ENCODE results near the gene ATP5IF1. TPM values are rescaled to one million over a fixed set of nuclear protein-coding genes. Genes with fewer than 3 reads are reported as not detected.

ATP5IF1 gene
- total and polyA plus RNA-seq, 2 of the 4 experiments (the other 2 are of a cell fraction): 33.7 to 105 TPM

- DNase-seq (no peak), ATAC-seq (ENCODE audit: low read depth) (no peak)
- no peak overlapping the region for H3K23ac ChIP-seq (ENCODE audit: low read depth, low read length)
- H3K4ac ChIP-seq (ENCODE audit: low read depth, low read length): no peak overlapping the region
- intact Hi-C loops (cut with micrococcal nuclease) (loop anchor here (10.0 kb wide), 1 partner anchor 345 kb away; no protein-coding TSS in a partner anchor), dilution Hi-C loops (cut with HindIII; ENCODE audit: low sequenced_read_pairs, unreplicated experiment) (no loop called here), in situ Hi-C loops (cut with MboI; ENCODE audit: low sequenced_read_pairs) (loop anchor here (25.0 kb wide), 1 partner anchor 337 kb away; the partner anchor contains the start of gene THEMIS2)
- ChIA-PET CTCF (no interaction called here), POLR2A (ENCODE audit: unreplicated experiment) (no interaction called here)
- H2AK5ac ChIP-seq (ENCODE audit: low read depth, low read length): no peak overlapping the region
- no peak overlapping the region for H2BK120ac ChIP-seq (ENCODE audit: low read depth, low read length)
- peaks cover 48% of the 10 kb centered on the region for H3K36me3 ChIP-seq (ENCODE audit: control insufficient read depth, insufficient read depth, low read length)
- no peak overlapping the region for H3K14ac ChIP-seq (replicated peaks; ENCODE audit: low read depth, low read length)
- H2BK15ac ChIP-seq (ENCODE audit: low read depth, low read length): no peak overlapping the region
- no peak overlapping the region for H3K56ac ChIP-seq (ENCODE audit: extremely low read depth, insufficient read depth, low read length)
- no peak overlapping the region for H3K27ac ChIP-seq (ENCODE audit: insufficient read depth, low read length)
- H3K9me1 ChIP-seq (ENCODE audit: insufficient read depth, low read length): 0 out of 2 replicates have a peak, but pooled peaks cover 4% of the 10 kb centered on the region
- no peak for TF ChIP-seq RFX5 (IDR thresholded peaks at IDR 0.05; ENCODE audit: low read depth, low read length)
- no peak for TF ChIP-seq NFE2L2 (IDR thresholded peaks at IDR 0.05; ENCODE audit: low read depth, low read length)
- no peak for TF ChIP-seq RAD21 (IDR thresholded peaks at IDR 0.05; ENCODE audit: low read length)
- no peak for TF ChIP-seq POLR2A (IDR thresholded peaks at IDR 0.05; ENCODE audit: low read depth, low read length)
- TF ChIP-seq USF2 (IDR thresholded peaks at IDR 0.05; ENCODE audit: low read depth, low read length): no peak
- TF ChIP-seq SMC3 (IDR thresholded peaks at IDR 0.05; ENCODE audit: low read depth, low read length): no peak
- TF ChIP-seq BHLHE40 (IDR thresholded peaks at IDR 0.05; ENCODE audit: low read depth, low read length): no peak
- TF ChIP-seq ELK1 (IDR thresholded peaks at IDR 0.05; ENCODE audit: borderline replicate concordance, low read depth, low read length): no peak
- no peak for TF ChIP-seq MAFK (IDR thresholded peaks at IDR 0.05; ENCODE audit: low read depth, low read length)
- TF ChIP-seq CEBPB (IDR thresholded peaks at IDR 0.05; ENCODE audit: low read depth, low read length): no peak
- H4K5ac ChIP-seq (ENCODE audit: low read depth, low read length): no peak overlapping the region
- H4K8ac ChIP-seq (ENCODE audit: low read depth in 2 of 2, low read length in 2 of 2): no peak overlapping the region
- no peaks in the 10 kb centered on the region for H3K9me3 ChIP-seq (ENCODE audit: control insufficient read depth, insufficient read depth, low read length)
- no peak overlapping the region for H2BK20ac ChIP-seq (ENCODE audit: low read depth, low read length)
- no peak overlapping the region for H3K18ac ChIP-seq (ENCODE audit: low read depth, low read length)
- H4K91ac ChIP-seq (ENCODE audit: insufficient read depth, low read depth, low read length): no peak overlapping the region
- H2BK5ac ChIP-seq (ENCODE audit: low read depth, low read length, poor library complexity, severe bottlenecking): no peak overlapping the region
- H3K27me3 ChIP-seq (ENCODE audit: control insufficient read depth, insufficient read depth, low read length): no peaks in the 10 kb centered on the region
- H3K4me2 ChIP-seq (ENCODE audit: low read depth, low read length): no peak overlapping the region
- no peak overlapping the region for H3K4me3 ChIP-seq (ENCODE audit: insufficient read depth, low read depth, low read length)
- H3K4me1 ChIP-seq (ENCODE audit: control insufficient read depth, insufficient read depth, low read length): peaks cover 2% of the 10 kb centered on the region; the same call in 1 of the 2 replicates
- H2AK9ac ChIP-seq (replicated peaks; ENCODE audit: low read depth, low read length, poor library complexity): no peak overlapping the region
- no peak overlapping the region for H3K9ac ChIP-seq (ENCODE audit: low read depth, low read length)
- no peaks in the 10 kb centered on the region for H4K20me1 ChIP-seq (ENCODE audit: insufficient read depth, low read length)
- 0 out of 4 replicates have a peak, but pooled peaks cover 0 to 6% of the 10 kb centered on the region in 2 experiments for H3K79me1 ChIP-seq (ENCODE audit: low read depth in 1 of 2, low read length in 2 of 2)
- no peak overlapping the region for H2AFZ ChIP-seq (replicated peaks; ENCODE audit: low read length, poor library complexity)
- no TSS peak for BruUV-seq (replicated peaks)
- 96% methylated on average over 4 of the region's 8 CpGs; no CpG with 5 or more reads in 1 of the 2 experiments for WGBS, 2 experiments (ENCODE audit: extremely low coverage in 2 of 2, insufficient read length in 1 of 2)
Measured at GRCh38 chr1:28199328-28200233, 36.3 kb upstream of the ATP5IF1 start.

Data from IMR-90 (cell line).